NCI-H526 (cell line): ENCODE data around the gene NOC2L.

Experiments
- DNase-seq, 2 experiments: peaks; one replicate each; lab custom pipeline; 2025; lab: John Stamatoyannopoulos, UW

NOC2L gene

GRCh38 chr1:942864-943533 is 16.1 kb downstream of the NOC2L start:
- DNase-seq, result no peak

GRCh38 chr1:942411-942821 is 16.6 kb downstream of the NOC2L start:
- DNase-seq, result peak in 1 of 2 experiments; percentile 61

GRCh38 chr1:941588-942383 is 17.3 kb downstream of the NOC2L start:
- peak; percentile 79 to 95 for DNase-seq

- DNase-seq, result no peak
Measured at GRCh38 chr1:941015-941587, 18.0 kb downstream of the NOC2L start.

- peak in 1 of 2 experiments; percentile 82 for DNase-seq
Measured at GRCh38 chr1:940107-941014, 18.7 kb downstream of the NOC2L start.

GRCh38 chr1:939511-940106 is 19.4 kb downstream of the NOC2L start:
- no peak for DNase-seq

GRCh38 chr1:938711-939489 is 20.2 kb downstream of the NOC2L start:
- no peak for DNase-seq

- DNase-seq, result peak in 1 of 2 experiments; percentile 58
Measured at GRCh38 chr1:938088-938683, 20.9 kb downstream of the NOC2L start.

GRCh38 chr1:937521-937920 is 21.5 kb downstream of the NOC2L start:
- no peak for DNase-seq

GRCh38 chr1:936348-937264 is 22.4 kb downstream of the NOC2L start:
- no peak for DNase-seq

- DNase-seq, result peak in 1 of 2 experiments; percentile 77
Measured at GRCh38 chr1:935751-936231, 23.3 kb downstream of the NOC2L start.

GRCh38 chr1:934991-935750 is 23.9 kb downstream of the NOC2L start:
- no peak for DNase-seq

GRCh38 chr1:933603-933940 is 25.5 kb downstream of the NOC2L start:
- DNase-seq, result no peak

- DNase-seq, result no peak
Measured at GRCh38 chr1:932776-933602, 26.1 kb downstream of the NOC2L start.

- DNase-seq, result no peak
Measured at GRCh38 chr1:932173-932510, 26.9 kb downstream of the NOC2L start.

- no peak for DNase-seq
Measured at GRCh38 chr1:931380-932172, 27.5 kb downstream of the NOC2L start.

- DNase-seq, result no peak
Measured at GRCh38 chr1:930633-931138, 28.4 kb downstream of the NOC2L start.
